Neural progenitor cell (in vitro differentiated cells): ENCODE results near the gene SATB1. TPM values are rescaled to one million over a fixed set of nuclear protein-coding genes. Genes with fewer than 3 reads are reported as not detected.

Experiments used
- DNase-seq: peaks from one replicate; pipeline ENCODE4 v3.0.0-alpha.2; 2016; ENCODE audit warnings: low spot score
- H2AFZ ChIP-seq: fragments of 200-600 bp; sonication (generic); replicated peaks from 2 replicates; pipeline ENCODE4 v1.6.1; 2016; ENCODE audit warnings: antibody characterized with exemption
- H3F3A ChIP-seq: fragments of 200-600 bp; sonication (generic); 2 replicates; pipeline ENCODE4 v1.6.1; 2016; ENCODE audit warnings: antibody characterized with exemption, low read depth
- H3K27ac ChIP-seq: fragments of 200-600 bp; sonication (generic); 2 replicates; pipeline ENCODE4 v1.5.1; 2016; ENCODE audit warnings: mild to moderate bottlenecking
- H3K27me3 ChIP-seq: fragments of 200-600 bp; sonication (generic); 2 replicates; pipeline ENCODE4 v1.6.1; 2016; ENCODE audit warnings: mild to moderate bottlenecking, moderate library complexity
- H3K36me3 ChIP-seq: fragments of 200-600 bp; sonication (generic); 2 replicates; pipeline ENCODE4 v1.5.1; 2016
- H3K4me1 ChIP-seq: fragments of 200-600 bp; sonication (generic); 2 replicates; pipeline ENCODE4 v1.6.1; 2016; ENCODE audit warnings: mixed run types
- H3K4me2 ChIP-seq: fragments of 200-600 bp; sonication (generic); 2 replicates; pipeline ENCODE4 v1.6.1; 2016
- H3K4me3 ChIP-seq: fragments of 200-600 bp; sonication (generic); 2 replicates; pipeline ENCODE4 v1.5.1; 2016
- H3K79me2 ChIP-seq: fragments of 200-600 bp; sonication (generic); 2 replicates; pipeline ENCODE4 v1.6.1; 2016; ENCODE audit warnings: low read depth
- H3K9ac ChIP-seq: fragments of 200-600 bp; sonication (generic); 2 replicates; pipeline ENCODE4 v1.6.1; 2016
- H3K9me3 ChIP-seq: fragments of 200-600 bp; sonication (generic); 2 replicates; pipeline ENCODE4 v1.5.1; 2016; ENCODE audit warnings: low read depth
- H4K20me1 ChIP-seq: fragments of 200-600 bp; sonication (generic); 2 replicates; pipeline ENCODE4 v1.6.1; 2016; ENCODE audit warnings: low read depth
- H3K27ac Mint-ChIP-seq: 3 replicates; pipeline ENCODE4 v1.8.0; 2021; ENCODE audit warnings: mixed read lengths
- H3K27me3 Mint-ChIP-seq: 2 replicates; pipeline ENCODE4 v1.8.0; 2022; ENCODE audit warnings: low read depth, mild to moderate bottlenecking, inconsistent platforms, moderate library complexity, mixed read lengths; ENCODE audit not compliant: insufficient read depth
- H3K36me3 Mint-ChIP-seq: 3 replicates; pipeline ENCODE4 v1.8.0; 2021; ENCODE audit warnings: mixed read lengths
- H3K4me1 Mint-ChIP-seq: 3 replicates; pipeline ENCODE4 v1.8.0; 2021; ENCODE audit warnings: mixed read lengths
- H3K4me3 Mint-ChIP-seq: 3 replicates; pipeline ENCODE4 v1.8.0; 2021; ENCODE audit warnings: mild to moderate bottlenecking, moderate library complexity, mixed read lengths
- H3K9me3 Mint-ChIP-seq: 3 replicates; pipeline ENCODE4 v1.8.0; 2020; ENCODE audit warnings: mixed read lengths
- CTCF ChIP-seq: fragments of 200-600 bp; sonication (generic); IDR thresholded peaks from 2 replicates; pipeline ENCODE4 v1.5.1; 2017; ENCODE audit warnings: antibody characterized with exemption, mild to moderate bottlenecking
- EZH2 ChIP-seq: fragments of 200-600 bp; sonication (generic); IDR thresholded peaks from 2 replicates; pipeline ENCODE4 v1.6.1; 2017; ENCODE audit warnings: antibody characterized with exemption, mild to moderate bottlenecking, moderate library complexity
- EZH2phosphoT487 ChIP-seq: fragments of 200-600 bp; sonication (generic); IDR thresholded peaks from 2 replicates; pipeline ENCODE4 v1.6.1; 2017; ENCODE audit warnings: antibody characterized with exemption
- total RNA-seq: library from RNA; depleted of rRNA; stranded (reverse); fragments of >200 nt; gene quantifications from 2 replicates; pipeline ENCODE4 v1.2.3, GENCODE V29; 2015; ENCODE audit warnings: low replicate concordance

Gene SATB1
- total RNA-seq, 1 donor from 2014 or later = 38.6 TPM

DNA sequence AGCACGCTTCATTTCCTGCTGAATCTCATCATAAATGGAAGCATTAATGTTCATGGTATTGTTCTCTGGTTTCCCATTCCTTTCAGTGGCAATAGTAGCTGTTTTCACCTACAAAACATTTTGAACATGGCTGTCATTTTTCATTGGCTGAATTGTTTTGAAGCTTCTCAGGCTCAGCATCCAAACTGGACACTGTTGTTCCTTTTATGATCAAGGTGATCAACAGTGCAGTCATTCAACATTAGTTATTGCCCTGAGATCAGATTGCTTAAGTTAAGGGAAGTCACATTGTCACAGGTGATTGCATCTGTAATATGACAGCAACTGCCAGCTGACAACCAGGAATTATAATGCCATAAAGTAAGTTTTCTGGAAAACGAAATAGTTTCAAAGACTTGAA is 46.9 kb downstream of the SATB1 start:
- Histone ChIP-seq H3F3A (no peaks in the 10 kb centered on the region), H3K4me1 (peaks cover 3% of the 10 kb centered on the region), H3K27ac (no peak overlapping the region), H3K4me2 (no peak overlapping the region), H3K9ac (no peak overlapping the region), H3K4me3 (no peak overlapping the region), H2AFZ (no peak overlapping the region), H4K20me1 (peaks cover 4% of the 10 kb centered on the region), H3K9me3 (no peaks in the 10 kb centered on the region), H3K27me3 (no peaks in the 10 kb centered on the region), H3K36me3 (no peaks in the 10 kb centered on the region), H3K79me2 (no peaks in the 10 kb centered on the region)
- H3K4me1 Mint-ChIP-seq = peaks cover 11% of the 10 kb centered on the region
- no peak overlapping the region for H3K4me3 Mint-ChIP-seq
- no peaks in the 10 kb centered on the region for H3K9me3 Mint-ChIP-seq
- H3K27me3 Mint-ChIP-seq = peaks cover 2% of the 10 kb centered on the region
- H3K36me3 Mint-ChIP-seq = peaks cover 5% of the 10 kb centered on the region
- no peak overlapping the region for H3K27ac Mint-ChIP-seq
- TF ChIP-seq EZH2 (no peak), EZH2phosphoT487 (no peak), CTCF (no peak)
- DNase-seq = no peak

- H3K27ac ChIP-seq = no peak overlapping the region
- Mint-ChIP-seq H3K36me3 (peaks cover 2% of the 10 kb centered on the region), H3K27me3 (peaks cover 2% of the 10 kb centered on the region), H3K9me3 (no peaks in the 10 kb centered on the region), H3K4me1 (peaks cover 11% of the 10 kb centered on the region), H3K27ac (no peak overlapping the region), H3K4me3 (no peak overlapping the region)
- no peak overlapping the region for H2AFZ ChIP-seq
- no peaks in the 10 kb centered on the region for H3F3A ChIP-seq
- H3K4me1 ChIP-seq = peaks cover 3% of the 10 kb centered on the region
- H3K4me3 ChIP-seq = no peak overlapping the region
- no peaks in the 10 kb centered on the region for H3K36me3 ChIP-seq
- H3K79me2 ChIP-seq = no peaks in the 10 kb centered on the region
- no peaks in the 10 kb centered on the region for H3K27me3 ChIP-seq
- no peak overlapping the region for H3K9ac ChIP-seq
- TF ChIP-seq CTCF (no peak), EZH2phosphoT487 (no peak), EZH2 (no peak)
- H3K9me3 ChIP-seq = no peaks in the 10 kb centered on the region
- H4K20me1 ChIP-seq = peaks cover 4% of the 10 kb centered on the region
- no peak for DNase-seq
- no peak overlapping the region for H3K4me2 ChIP-seq
These were observed 48.5 kb downstream of the SATB1 start for GRCh38 chr3:18376682-18377081.

DNA sequence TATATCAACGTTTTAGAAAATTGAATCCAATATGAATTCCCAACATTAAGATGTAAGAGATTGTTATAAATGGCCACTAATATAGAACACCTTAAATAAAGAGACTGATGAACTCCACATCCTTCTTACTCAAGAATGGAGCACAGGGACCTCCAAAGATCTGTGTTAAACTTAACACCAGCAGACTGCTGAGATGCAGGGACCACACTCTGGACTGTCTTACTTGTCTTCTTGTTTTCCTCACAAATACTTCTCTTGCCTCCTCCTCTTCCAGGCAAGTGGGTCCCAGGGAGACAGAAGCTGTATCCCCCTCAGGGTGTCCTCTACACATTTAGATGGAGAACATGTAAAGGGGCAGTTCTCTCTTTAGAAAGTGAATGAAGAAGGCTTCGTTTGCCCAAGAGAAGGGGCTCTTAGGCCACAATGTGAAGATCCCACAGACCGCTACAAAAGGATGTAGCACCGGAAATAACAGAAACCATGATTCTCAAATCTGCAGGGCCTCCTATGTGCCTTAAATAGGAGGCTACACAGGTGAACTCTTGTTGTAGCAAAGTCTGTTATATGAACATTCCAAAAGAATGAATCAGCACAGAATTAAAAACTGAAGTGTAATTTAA is 52.2 kb downstream of the SATB1 start:
- Mint-ChIP-seq H3K27ac (no peak overlapping the region), H3K4me3 (no peak overlapping the region), H3K36me3 (peaks cover 2% of the 10 kb centered on the region), H3K9me3 (no peaks in the 10 kb centered on the region), H3K4me1 (peaks cover 4% of the 10 kb centered on the region), H3K27me3 (no peaks in the 10 kb centered on the region)
- H3K27ac ChIP-seq = no peak overlapping the region
- no peak for DNase-seq
- H3K9ac ChIP-seq = no peak overlapping the region
- H3K27me3 ChIP-seq = no peaks in the 10 kb centered on the region
- no peak overlapping the region for H3K4me3 ChIP-seq
- H3F3A ChIP-seq = no peaks in the 10 kb centered on the region
- H3K36me3 ChIP-seq = no peaks in the 10 kb centered on the region
- H3K4me1 ChIP-seq = no peaks in the 10 kb centered on the region
- H3K4me2 ChIP-seq = no peak overlapping the region
- TF ChIP-seq EZH2phosphoT487 (no peak), CTCF (no peak)
- no peak overlapping the region for H2AFZ ChIP-seq
- no peaks in the 10 kb centered on the region for H3K9me3 ChIP-seq
- H4K20me1 ChIP-seq = no peaks in the 10 kb centered on the region
- no peaks in the 10 kb centered on the region for H3K79me2 ChIP-seq
